Lung (tissue), 12 donors: ENCODE measurements around the gene HMSD. TPM values are rescaled to one million over a fixed set of nuclear protein-coding genes. Genes with fewer than 3 reads are reported as not detected.

Source experiments
- ATAC-seq: fragments of 200-7000 bp; cut with Tn5 transposase; one replicate; pipeline ENCODE4 v1.9.1; 2020; ENCODE audit warnings: moderate number of reproducible peaks; ENCODE audit not compliant: insufficient read depth, low FRiP score
- DNase-seq, 3 donors: peaks; one replicate each; pipeline ENCODE4 v3.0.0-alpha.2; 2013 to 2017
- H3K27ac ChIP-seq, 2 donors: one replicate each; pipeline ENCODE4 v1.5.1; 2013; ENCODE audit warnings: mild to moderate bottlenecking in 2 of 2, moderate library complexity in 2 of 2, control low read depth in 1 of 2, inconsistent platforms in 1 of 2, low read depth in 1 of 2, low read length in 1 of 2
- H3K27me3 ChIP-seq, 3 donors: one replicate each; pipeline ENCODE4 v1.5.1; 2013; ENCODE audit warnings: low read length in 2 of 3; ENCODE audit not compliant: control insufficient read depth in 3 of 3, insufficient read depth in 3 of 3
- H3K36me3 ChIP-seq, 4 donors: one replicate each; pipeline ENCODE4 v1.5.1; 2013; ENCODE audit warnings: low read length in 4 of 4, mild to moderate bottlenecking in 1 of 4, moderate library complexity in 1 of 4; ENCODE audit not compliant: control insufficient read depth in 4 of 4, insufficient read depth in 4 of 4
- H3K4me1 ChIP-seq, 5 donors: one replicate each; pipeline ENCODE4 v1.5.1; 2013; ENCODE audit warnings: low read length in 5 of 5, mild to moderate bottlenecking in 2 of 5, moderate library complexity in 1 of 5; ENCODE audit not compliant: control insufficient read depth in 5 of 5, insufficient read depth in 5 of 5
- H3K4me3 ChIP-seq: one replicate; pipeline ENCODE4 v1.5.1; 2013; ENCODE audit warnings: mild to moderate bottlenecking, control low read depth, moderate library complexity
- H3K9ac ChIP-seq, 2 donors: one replicate each; pipeline ENCODE4 v1.5.1; 2013; ENCODE audit warnings: low read length in 2 of 2, control low read depth in 1 of 2; ENCODE audit not compliant: insufficient read depth in 1 of 2
- H3K9me3 ChIP-seq, 4 donors: one replicate each; pipeline ENCODE4 v1.5.1; 2013; ENCODE audit warnings: low read length in 3 of 4, mild to moderate bottlenecking in 1 of 4, moderate library complexity in 1 of 4; ENCODE audit not compliant: control insufficient read depth in 4 of 4, insufficient read depth in 3 of 4
- CTCF ChIP-seq: IDR thresholded peaks from 2 replicates; pipeline ENCODE4 v1.5.1; 2012; ENCODE audit warnings: mild to moderate bottlenecking; ENCODE audit errors: control extremely low read depth, extremely low read depth
- WGBS, 2 donors: extraction: QIAGEN DNeasy Blood & Tissue Kit; methylation state at CpG; one replicate each; pipeline ENCODE4 v1.1.7; 2013; 5-methylcytosine and 5-hydroxymethylcytosine counted together
- polyA plus RNA-seq, 2 donors: library from polyadenylated mRNA; stranded (reverse); fragments of 200-250 nt; gene quantifications; one replicate each; pipeline ENCODE4 v1.2.1, GENCODE V29; 2013
- total RNA-seq, 2 donors: library from RNA; depleted of rRNA in 1 of 2; stranded (reverse); fragments of >200 nt in 1 of 2; gene quantifications; one replicate each; pipeline ENCODE4 v1.2.1, GENCODE V29; 2014 to 2021
- donor health status: control.
- donor health status: control.
- donor health status: Bipolar disorder and iron deficiency.
- donor health status: healthy.
- donor health status: DM: yes; HTN: yes; CAD: no.

Gene HMSD
- total and polyA plus RNA-seq, 4 donors = 0.17 to 2.3 (median 0.76) TPM

GRCh38 chr18:63909870-63910269 lies 39.2 kb upstream of the HMSD start:
- ATAC-seq (no peak), DNase-seq (no peak)
- no peaks in the 10 kb centered on the region for H3K27me3 ChIP-seq
- H3K27ac ChIP-seq = no peak overlapping the region
- no peak overlapping the region for H3K9ac ChIP-seq
- H3K4me3 ChIP-seq = no peak overlapping the region
- TF ChIP-seq CTCF = no peak
- WGBS, 2 donors = 70 to 72% methylated on average over 2 of the region's 2 CpGs
- H3K9me3 ChIP-seq = no peaks in the 10 kb centered on the region
- no peaks in the 10 kb centered on the region for H3K36me3 ChIP-seq
- H3K4me1 ChIP-seq = no peaks in the 10 kb centered on the region

GRCh38 chr18:63917817-63918216 lies 31.3 kb upstream of the HMSD start:
- Histone ChIP-seq H3K4me1 (no peaks in the 10 kb centered on the region), H3K9me3 (no peaks in the 10 kb centered on the region), H3K4me3 (no peak overlapping the region), H3K27ac (no peak overlapping the region), H3K36me3 (no peaks in the 10 kb centered on the region), H3K9ac (no peak overlapping the region), H3K27me3 (peaks cover 0 to 4% (median 0%) of the 10 kb centered on the region in 3 donors)
- TF ChIP-seq CTCF = no peak
- DNase-seq (peak in 2 of 3 donors; percentile 2 to 29), ATAC-seq (no peak)
- 24 to 49% methylated on average over 5 of the region's 5 CpGs for WGBS, 2 donors

GRCh38 chr18:63922049-63922448 lies 27.1 kb upstream of the HMSD start:
- no peak for DNase-seq
- WGBS, 2 donors = 74 to 83% methylated on average over 2 of the region's 2 CpGs

More at GRCh38 chr18:63922049-63922448, 27.1 kb upstream of the HMSD start:
- no peaks in the 10 kb centered on the region for H3K9me3 ChIP-seq
- no peak for ATAC-seq
- H3K9ac ChIP-seq = no peak overlapping the region
- H3K27me3 ChIP-seq = peaks cover 0 to 4% (median 0%) of the 10 kb centered on the region in 3 donors
- H3K4me1 ChIP-seq = no peaks in the 10 kb centered on the region
- no peak overlapping the region for H3K4me3 ChIP-seq
- H3K36me3 ChIP-seq = no peaks in the 10 kb centered on the region
- H3K27ac ChIP-seq = no peak overlapping the region
- no peak for TF ChIP-seq CTCF
